HL-60 (cell line): Measurements from ENCODE around the gene IMPDH1.

Experiments used
- CTCF ChIP-seq: IDR thresholded peaks from one replicate; pipeline ENCODE4 v1.5.1; 2011; ENCODE audit warnings: low read length, control low read depth, inconsistent platforms; ENCODE audit not compliant: insufficient read depth
- GABPA ChIP-seq: IDR thresholded peaks from 2 replicates; pipeline ENCODE4 v1.6.1; 2012; ENCODE audit warnings: low read depth
- POLR2AphosphoS5 ChIP-seq: IDR thresholded peaks from 2 replicates; pipeline ENCODE4 v1.6.1; 2012; ENCODE audit warnings: low read depth
- REST ChIP-seq: IDR thresholded peaks from 2 replicates; pipeline ENCODE4 v1.6.1; 2012; ENCODE audit warnings: low read depth; ENCODE audit not compliant: insufficient replicate concordance
- SPI1 ChIP-seq: IDR thresholded peaks from 2 replicates; pipeline ENCODE4 v1.6.1; 2012; ENCODE audit warnings: low read depth, mild to moderate bottlenecking, borderline replicate concordance

- TF ChIP-seq SPI1 (no peak), CTCF (peak; percentile 60), POLR2AphosphoS5 (no peak), REST (no peak), GABPA (no peak)
These were observed 62.1 kb downstream of the IMPDH1 start for GRCh38 chr7:128347647-128348097.
